ENCODE measurements around the gene KRT12.
"Not testable (repeated sequence)": the region's sequence is repeated elsewhere in the genome, so short reads cannot be mapped to it uniquely, and the experiment has no call there.

Gene KRT12

GRCh38 chr17:40814657-40815056, 52.4 kb downstream of the KRT12 start:
- H3K4me1 ChIP-seq (ENCODE audit: control insufficient read depth, insufficient read depth, low read length, poor library complexity, severe bottlenecking); H3K27ac ChIP-seq (ENCODE audit: low read depth, low read length, severe bottlenecking); H3K9me3 ChIP-seq (ENCODE audit: control insufficient read depth, low read length); H3K4me3 ChIP-seq (ENCODE audit: extremely low read depth, insufficient read depth, low read length, poor library complexity, severe bottlenecking): not testable (repeated sequence)
- H3K36me3 ChIP-seq (ENCODE audit: control insufficient read depth, insufficient read depth, low read length): peaks cover 10% of the 10 kb centered on the region
- no CpG with 5 or more reads among the region's 3 CpGs for WGBS, 2 experiments (ENCODE audit: insufficient coverage in 2 of 2)

DNA sequence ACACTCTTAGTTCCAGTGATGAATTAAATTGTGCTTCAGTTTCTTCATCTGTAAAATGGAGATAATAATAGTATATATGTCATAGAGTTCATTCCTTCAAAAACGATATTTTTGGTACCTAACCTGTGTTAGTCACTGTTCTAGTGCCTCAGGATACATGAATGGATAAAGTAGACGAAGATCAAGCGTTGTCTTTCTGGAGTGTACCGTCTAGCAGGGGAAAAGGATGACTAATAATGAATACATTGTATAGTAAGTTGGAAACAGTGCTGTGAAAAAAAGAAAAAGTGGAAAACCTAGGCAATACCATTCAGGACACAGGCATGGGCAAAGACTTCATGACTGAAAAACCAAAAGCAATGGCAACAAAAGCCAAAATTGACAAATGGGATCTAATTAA, 53.2 kb downstream of the KRT12 start:
- peaks cover 5% of the 10 kb centered on the region for H3K4me1 ChIP-seq (ENCODE audit: control insufficient read depth, insufficient read depth, low read length, poor library complexity, severe bottlenecking)
- no peak overlapping the region for H3K4me3 ChIP-seq (ENCODE audit: extremely low read depth, insufficient read depth, low read length, poor library complexity, severe bottlenecking)
- H3K27ac ChIP-seq (ENCODE audit: low read depth, low read length, severe bottlenecking): no peak overlapping the region
- peaks cover 10% of the 10 kb centered on the region for H3K36me3 ChIP-seq (ENCODE audit: control insufficient read depth, insufficient read depth, low read length)
- WGBS, 2 experiments (ENCODE audit: insufficient coverage in 2 of 2): 78 to 83% methylated on average over 3 of the region's 4 CpGs
- H3K9me3 ChIP-seq (ENCODE audit: control insufficient read depth, low read length): no peaks in the 10 kb centered on the region

- H3K4me1 ChIP-seq (ENCODE audit: control insufficient read depth, insufficient read depth, low read length, poor library complexity, severe bottlenecking): peaks cover 5% of the 10 kb centered on the region
- peaks cover 9% of the 10 kb centered on the region for H3K36me3 ChIP-seq (ENCODE audit: control insufficient read depth, insufficient read depth, low read length)
- H3K4me3 ChIP-seq (ENCODE audit: extremely low read depth, insufficient read depth, low read length, poor library complexity, severe bottlenecking): no peak overlapping the region
- 100% methylated on average over 1 of the region's 3 CpGs for WGBS, 2 experiments (ENCODE audit: insufficient coverage in 2 of 2)
- no peak overlapping the region for H3K27ac ChIP-seq (ENCODE audit: low read depth, low read length, severe bottlenecking)
- no peaks in the 10 kb centered on the region for H3K9me3 ChIP-seq (ENCODE audit: control insufficient read depth, low read length)
Measured at GRCh38 chr17:40812639-40813038, 54.4 kb downstream of the KRT12 start.
